HS-27A (cell line): ENCODE results near the gene IZUMO4.

Experiments
- DNase-seq: peaks from one replicate; pipeline ENCODE4 v3.0.0-alpha.2; 2012; ENCODE audit warnings: low read depth, missing footprints

IZUMO4 gene, protein sequence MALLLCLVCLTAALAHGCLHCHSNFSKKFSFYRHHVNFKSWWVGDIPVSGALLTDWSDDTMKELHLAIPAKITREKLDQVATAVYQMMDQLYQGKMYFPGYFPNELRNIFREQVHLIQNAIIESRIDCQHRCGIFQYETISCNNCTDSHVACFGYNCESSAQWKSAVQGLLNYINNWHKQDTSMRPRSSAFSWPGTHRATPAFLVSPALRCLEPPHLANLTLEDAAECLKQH

DNA sequence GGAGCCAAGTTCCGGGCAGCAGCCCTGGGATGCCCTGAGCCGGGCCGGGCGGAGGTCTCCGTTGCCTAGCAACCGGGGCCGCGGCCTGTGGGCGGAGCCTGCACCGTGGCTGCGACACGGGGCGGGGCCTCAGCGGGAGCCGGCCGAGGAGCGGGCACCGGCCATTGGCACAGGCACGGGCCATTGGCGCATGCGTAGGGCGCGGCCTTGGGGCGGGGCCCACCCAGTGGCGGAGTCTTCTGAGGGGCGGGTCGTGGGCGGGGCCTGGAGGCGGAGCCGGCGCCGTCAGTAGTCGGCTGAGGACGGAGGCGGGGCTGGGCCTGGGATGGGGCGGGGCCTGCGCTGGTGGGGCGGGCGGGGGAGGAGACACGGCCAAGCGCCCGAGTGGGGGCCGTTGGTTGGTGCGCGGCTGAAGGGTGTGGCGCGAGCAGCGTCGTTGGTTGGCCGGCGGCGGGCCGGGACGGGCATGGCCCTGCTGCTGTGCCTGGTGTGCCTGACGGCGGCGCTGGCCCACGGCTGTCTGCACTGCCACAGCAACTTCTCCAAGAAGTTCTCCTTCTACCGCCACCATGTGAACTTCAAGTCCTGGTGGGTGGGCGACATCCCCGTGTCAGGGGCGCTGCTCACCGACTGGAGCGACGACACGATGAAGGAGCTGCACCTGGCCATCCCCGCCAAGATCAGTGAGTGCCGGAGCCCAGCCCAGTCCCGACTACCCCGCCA is at the start of gene IZUMO4:
IZUMO4 (plus strand) TSS at position 436 of the 723 bp plus-strand sequence; CDS start at position 467, 31 bp downstream.
- peak; percentile 77 for DNase-seq

DNA sequence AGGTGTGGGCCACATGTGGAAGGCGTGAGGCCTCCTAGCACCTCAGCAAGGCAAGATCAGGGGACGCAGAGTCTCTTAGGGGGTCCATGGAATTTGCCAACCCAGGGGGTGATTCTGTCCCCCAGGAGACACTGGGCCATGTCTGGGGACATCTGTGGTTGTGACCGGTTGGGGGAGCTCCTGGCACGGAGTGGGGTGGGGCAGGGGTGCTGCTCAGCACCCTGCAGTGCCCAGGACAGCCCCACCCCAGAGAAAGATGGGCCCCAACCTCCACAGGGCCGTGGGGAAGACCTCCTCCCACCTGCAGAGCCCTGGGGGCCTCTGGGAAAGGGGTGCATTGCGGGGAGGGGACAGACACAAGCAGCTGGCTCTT is 49.7 kb upstream of the IZUMO4 start:
- no peak for DNase-seq

GRCh38 chr19:2047449-2048103 is 49.1 kb upstream of the IZUMO4 start:
- DNase-seq = no peak

GRCh38 chr19:2048104-2048958 is 48.4 kb upstream of the IZUMO4 start:
- DNase-seq = no peak

DNA sequence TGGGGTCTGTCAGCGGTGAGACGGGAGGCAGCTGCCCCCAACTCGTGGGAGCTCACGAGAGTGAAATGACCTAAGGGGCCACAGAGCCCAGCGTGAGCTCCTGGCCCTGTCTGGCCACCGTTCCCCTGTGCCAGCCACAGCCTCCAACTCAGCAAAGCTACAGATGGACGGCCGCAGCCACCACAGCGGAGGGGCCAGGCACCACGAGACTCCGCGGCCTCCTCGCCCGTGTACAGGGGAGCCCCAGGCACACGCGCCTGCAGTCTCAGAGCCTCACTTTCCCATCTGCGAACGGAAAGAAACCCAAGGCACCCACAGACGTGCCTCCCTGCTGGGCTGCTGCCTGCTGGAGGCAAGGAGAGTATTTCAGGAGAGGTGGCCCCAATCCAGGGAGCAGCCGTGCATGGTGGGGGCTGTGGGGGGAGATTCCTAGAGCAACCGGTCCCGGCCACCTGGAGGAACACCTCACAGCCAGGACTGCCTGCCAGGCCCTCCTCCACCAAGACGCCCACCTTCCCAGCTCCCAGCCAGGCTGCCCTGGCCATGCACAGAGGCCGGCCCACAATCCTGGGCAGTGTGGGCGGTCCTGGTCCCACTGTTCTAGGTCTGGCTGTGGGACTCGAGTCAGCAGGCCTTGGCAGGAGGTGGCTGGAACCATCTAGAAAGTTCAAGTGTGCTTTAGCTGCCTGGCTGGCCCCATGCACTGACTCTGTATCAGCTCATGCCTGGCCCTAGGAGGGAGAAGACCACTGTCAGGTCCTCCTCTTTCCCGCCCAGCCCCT is 47.6 kb upstream of the IZUMO4 start:
- DNase-seq = no peak

GRCh38 chr19:2049741-2050348 is 46.9 kb upstream of the IZUMO4 start:
- no peak for DNase-seq

- DNase-seq = no peak
Observed at GRCh38 chr19:2050349-2050990, 46.2 kb upstream of the IZUMO4 start.

- DNase-seq = no peak
Observed at GRCh38 chr19:2050991-2051772, 45.5 kb upstream of the IZUMO4 start, which contains the start of gene MKNK2. Gene MKNK2 (minus strand): TSS chr19:2051244. CDS start chr19:2050851, 393 bp downstream.

DNA sequence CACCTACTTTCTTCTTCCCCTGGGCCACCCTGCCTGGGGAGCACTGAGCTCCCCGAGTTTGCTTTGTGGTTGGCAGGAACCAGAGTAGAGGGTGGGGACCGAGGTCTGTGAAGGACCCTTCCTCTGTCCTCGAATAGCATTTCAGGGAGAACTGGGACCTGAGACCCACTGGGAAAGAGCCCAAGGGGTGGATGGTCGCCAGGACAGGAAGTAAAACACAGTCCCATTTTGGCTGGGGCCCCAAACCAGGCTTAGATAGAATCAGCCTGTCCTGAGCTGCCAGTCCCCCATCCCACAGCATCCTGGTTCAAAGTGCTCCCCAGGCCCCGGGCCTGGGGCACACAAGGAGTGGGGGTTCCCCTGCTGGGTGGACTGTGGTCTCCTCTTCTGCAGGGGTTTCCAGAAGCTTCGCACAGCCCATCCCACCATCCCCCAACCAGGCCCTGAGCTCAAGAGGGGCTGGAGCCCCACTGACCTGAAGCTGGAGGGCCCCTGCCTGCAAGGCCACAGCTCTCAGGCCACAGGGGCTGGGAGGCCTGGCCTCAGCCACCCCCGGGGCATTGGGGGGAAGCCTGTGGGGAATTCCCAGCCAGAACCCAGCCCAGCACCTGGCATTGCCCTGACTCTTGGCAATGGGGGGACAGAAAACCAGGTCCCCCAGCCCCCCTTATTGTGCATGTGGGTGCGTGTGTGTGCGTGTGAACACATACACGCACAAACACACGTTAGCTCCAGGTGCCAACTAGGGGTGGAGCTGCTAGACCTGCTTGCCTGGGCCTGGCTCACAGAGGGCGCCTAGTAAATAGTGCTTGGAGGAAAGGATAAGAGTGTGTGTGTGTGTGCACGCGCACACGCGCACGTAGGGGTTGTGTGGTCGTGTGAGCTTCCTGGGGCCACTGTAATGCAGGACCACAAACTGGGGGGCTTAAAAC is 44.7 kb upstream of the IZUMO4 start:
- DNase-seq = no peak

DNA sequence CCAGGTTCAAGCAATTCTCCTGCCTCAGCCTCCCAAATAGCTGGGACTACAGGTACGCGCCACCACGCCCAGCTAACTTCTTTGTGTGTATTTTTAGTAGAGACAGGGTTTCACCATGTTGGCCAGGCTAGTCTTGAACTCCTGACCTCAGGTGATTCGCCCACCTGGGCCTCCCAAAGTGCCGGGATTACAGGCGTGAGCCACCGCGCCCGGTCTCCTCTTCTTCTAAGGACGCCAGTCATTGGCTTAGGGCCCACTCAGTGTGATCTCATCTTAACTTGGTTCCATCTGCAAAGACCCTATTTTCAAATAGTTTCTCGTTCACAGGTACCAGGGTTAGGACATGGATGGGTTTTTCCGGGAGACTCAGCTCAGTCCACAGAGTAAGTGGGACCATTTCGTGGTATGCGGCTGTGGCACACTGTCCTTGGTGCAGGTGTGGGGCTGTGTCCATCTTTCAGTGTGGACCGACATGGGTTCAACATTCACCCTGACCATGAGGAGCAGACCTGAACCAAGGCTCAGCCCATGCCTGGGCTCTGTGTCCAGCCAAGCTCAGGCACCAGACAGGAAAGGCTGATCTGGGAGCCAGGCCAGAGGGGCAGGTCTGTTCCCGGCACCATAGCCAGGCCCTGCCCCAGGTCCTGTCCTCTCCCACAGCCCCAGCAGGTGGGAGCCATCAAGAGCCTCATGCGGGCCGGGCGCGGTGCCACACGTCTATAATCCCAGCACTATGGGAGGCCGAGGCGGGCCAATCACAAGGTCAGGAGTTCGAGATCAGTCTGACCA is 42.9 kb upstream of the IZUMO4 start:
- DNase-seq = no peak

- DNase-seq = no peak
Observed at GRCh38 chr19:2054763-2055162, 42.0 kb upstream of the IZUMO4 start.

- no peak for DNase-seq
Observed at GRCh38 chr19:2055931-2056836, 40.5 kb upstream of the IZUMO4 start.

- no peak for DNase-seq
Observed at GRCh38 chr19:2056837-2057192, 39.9 kb upstream of the IZUMO4 start.

DNA sequence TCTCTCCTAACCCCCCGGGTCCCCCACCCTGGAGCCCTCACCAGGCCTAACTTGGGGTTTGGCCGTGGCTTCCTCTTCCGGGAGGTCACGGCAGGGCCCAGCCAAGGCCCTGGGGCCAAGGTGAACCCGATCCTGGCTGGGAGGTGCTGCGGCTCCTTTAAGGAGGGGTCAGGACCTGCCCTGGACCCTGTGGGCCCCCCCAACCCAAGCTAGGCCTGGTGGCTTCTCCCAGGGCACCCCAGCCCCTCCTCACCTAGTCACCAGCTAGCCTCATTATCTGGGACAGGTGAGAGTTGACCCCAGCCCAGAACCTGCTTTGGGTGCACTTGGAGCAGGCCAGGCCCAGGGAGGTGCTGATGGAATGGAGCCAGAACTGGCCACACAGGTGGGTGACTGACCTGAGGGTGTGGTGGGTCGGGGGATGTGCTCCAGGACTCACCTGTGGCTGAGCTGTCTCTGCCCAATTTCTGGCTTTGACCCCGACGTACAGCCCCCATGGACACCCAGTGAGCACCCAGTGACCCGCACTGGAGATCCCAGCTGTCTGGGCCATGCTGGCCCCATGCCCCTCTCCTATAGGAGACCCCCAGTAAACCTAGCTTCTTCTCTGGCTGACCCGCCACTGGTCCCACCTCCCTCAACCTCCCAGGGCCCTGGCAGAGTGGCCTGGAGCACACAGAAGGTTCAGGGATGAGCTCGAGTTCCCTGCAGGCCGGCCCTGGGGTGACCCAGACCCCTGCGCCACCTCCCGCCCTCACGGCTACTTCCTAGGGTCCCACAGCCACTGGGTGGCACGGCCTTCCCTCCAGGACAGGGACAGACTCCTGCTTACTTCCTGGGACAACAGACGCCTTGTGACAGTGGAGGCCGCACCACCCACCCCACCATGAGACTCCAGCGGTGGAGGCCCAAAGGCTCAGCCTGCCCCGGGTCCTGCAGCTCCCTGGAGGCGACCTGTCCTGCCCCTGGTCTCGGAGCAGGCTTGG is 38.9 kb upstream of the IZUMO4 start:
- DNase-seq = no peak
